HEK293T (cell line): ENCODE data around the gene LRP1B.

Experiments
- CTCF ChIA-PET: fragments of 350-600 bp; formaldehyde crosslinking; extraction: SDS; loops from one replicate; lab custom pipeline; 2021; ENCODE audit warnings: antibody characterized with exemption, inconsistent platforms; lab: Yijun Ruan, JAX
- POLR2A ChIA-PET: fragments of 350-600 bp; formaldehyde crosslinking; extraction: SDS; loops from one replicate; lab custom pipeline; 2020; ENCODE audit warnings: antibody characterized with exemption, inconsistent platforms; lab: Yijun Ruan, JAX
- DNase-seq: peaks from one replicate; pipeline ENCODE4 v3.0.0; 2012; ENCODE audit warnings: mixed read lengths; ENCODE audit errors: extremely low spot score
- ARNT ChIP-seq: fragments of 450-650 bp; IDR thresholded peaks from 2 replicates; pipeline ENCODE4 v1.6.1; 2017; ENCODE audit warnings: mild to moderate bottlenecking
- BHLHE40 ChIP-seq: fragments of 450-650 bp; IDR thresholded peaks from 2 replicates; pipeline ENCODE4 v1.6.1; 2016; ENCODE audit warnings: mild to moderate bottlenecking, moderate library complexity, borderline replicate concordance
- CTBP1 ChIP-seq: fragments of 450-650 bp; IDR thresholded peaks from 2 replicates; pipeline ENCODE4 v1.6.1; 2016; ENCODE audit warnings: borderline replicate concordance
- ELF4 ChIP-seq: fragments of 450-650 bp; IDR thresholded peaks from 2 replicates; pipeline ENCODE4 v1.6.1; 2017; ENCODE audit warnings: antibody characterized with exemption
- FOXA1 ChIP-seq: fragments of 450-650 bp; IDR thresholded peaks from 2 replicates; pipeline ENCODE4 v1.6.1; 2016; ENCODE audit warnings: mild to moderate bottlenecking
- FOXK2 ChIP-seq: fragments of 450-650 bp; IDR thresholded peaks from 2 replicates; pipeline ENCODE4 v1.6.1; 2016; ENCODE audit warnings: mild to moderate bottlenecking
- FOXM1 ChIP-seq: fragments of 450-650 bp; IDR thresholded peaks from 2 replicates; pipeline ENCODE4 v1.6.1; 2017; ENCODE audit warnings: mild to moderate bottlenecking, borderline replicate concordance
- HDGF ChIP-seq: fragments of 450-650 bp; IDR thresholded peaks from 2 replicates; pipeline ENCODE4 v1.6.1; 2017; ENCODE audit warnings: antibody characterized with exemption, borderline replicate concordance
- L3MBTL2 ChIP-seq: fragments of 450-650 bp; conservative IDR thresholded peaks from 2 replicates; pipeline ENCODE4 v1.6.1; 2016; ENCODE audit warnings: mild to moderate bottlenecking
- LEF1 ChIP-seq: fragments of 450-650 bp; IDR thresholded peaks from 2 replicates; pipeline ENCODE4 v1.6.1; 2017; ENCODE audit warnings: mild to moderate bottlenecking, borderline replicate concordance
- NFRKB ChIP-seq: fragments of 450-650 bp; IDR thresholded peaks from 2 replicates; pipeline ENCODE4 v1.6.1; 2016; ENCODE audit warnings: mild to moderate bottlenecking, moderate library complexity
- SP1 ChIP-seq: fragments of 450-650 bp; IDR thresholded peaks from 2 replicates; pipeline ENCODE4 v1.6.1; 2017
- SUZ12 ChIP-seq: fragments of 450-650 bp; IDR thresholded peaks from 2 replicates; pipeline ENCODE4 v1.6.1; 2016; ENCODE audit warnings: mild to moderate bottlenecking
- TARDBP ChIP-seq: fragments of 450-650 bp; IDR thresholded peaks from 2 replicates; pipeline ENCODE4 v1.6.1; 2016
- ZNF384 ChIP-seq: fragments of 450-650 bp; IDR thresholded peaks from 2 replicates; pipeline ENCODE4 v1.6.1; 2016
- TF ChIP-seq, protein P1 (sequence below): fragments of 450-650 bp; IDR thresholded peaks from 2 replicates; pipeline ENCODE4 v1.6.1; 2016

LRP1B gene

DNA sequence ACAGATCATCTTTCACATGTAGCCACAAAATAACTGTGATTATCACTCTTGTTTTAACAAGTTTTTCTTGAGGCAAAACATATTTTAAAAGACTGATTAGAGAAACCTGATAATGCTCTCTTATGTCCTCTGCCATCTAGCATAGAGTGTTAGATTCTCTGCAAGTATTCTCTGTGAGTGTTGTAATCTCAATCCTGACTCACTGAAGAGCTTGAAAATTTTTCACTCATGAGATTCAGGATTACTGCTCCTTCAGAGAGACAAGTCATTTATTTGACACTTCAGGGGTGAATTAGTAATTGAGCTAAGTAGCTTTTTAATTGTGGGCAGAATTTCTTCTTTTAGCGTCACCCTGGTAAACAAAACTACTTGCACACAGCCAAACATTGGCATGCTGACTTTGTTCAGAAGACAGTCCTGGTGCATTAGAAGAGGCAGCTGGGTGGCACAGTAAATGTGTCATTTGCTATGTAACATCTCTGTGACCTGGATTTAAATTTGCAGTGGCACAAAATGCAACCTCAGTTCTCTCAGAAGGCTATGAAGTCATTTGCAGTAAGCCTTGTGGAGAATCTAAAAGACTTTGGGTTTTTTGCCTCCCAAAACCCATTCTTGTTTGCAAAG lies 172.9 kb downstream of the LRP1B start:
- DNase-seq, result no peak
- TF ChIP-seq ARNT (no peak), TARDBP (no peak), ZNF384 (no peak), NFRKB (no peak), ELF4 (no peak), HDGF (no peak), L3MBTL2 (no peak), FOXK2 (no peak)
- TF ChIP-seq, protein P1, sequence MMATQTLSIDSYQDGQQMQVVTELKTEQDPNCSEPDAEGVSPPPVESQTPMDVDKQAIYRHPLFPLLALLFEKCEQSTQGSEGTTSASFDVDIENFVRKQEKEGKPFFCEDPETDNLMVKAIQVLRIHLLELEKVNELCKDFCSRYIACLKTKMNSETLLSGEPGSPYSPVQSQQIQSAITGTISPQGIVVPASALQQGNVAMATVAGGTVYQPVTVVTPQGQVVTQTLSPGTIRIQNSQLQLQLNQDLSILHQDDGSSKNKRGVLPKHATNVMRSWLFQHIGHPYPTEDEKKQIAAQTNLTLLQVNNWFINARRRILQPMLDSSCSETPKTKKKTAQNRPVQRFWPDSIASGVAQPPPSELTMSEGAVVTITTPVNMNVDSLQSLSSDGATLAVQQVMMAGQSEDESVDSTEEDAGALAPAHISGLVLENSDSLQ, result no peak
- ChIA-PET POLR2A (no interaction called here), CTCF (no interaction called here)

DNA sequence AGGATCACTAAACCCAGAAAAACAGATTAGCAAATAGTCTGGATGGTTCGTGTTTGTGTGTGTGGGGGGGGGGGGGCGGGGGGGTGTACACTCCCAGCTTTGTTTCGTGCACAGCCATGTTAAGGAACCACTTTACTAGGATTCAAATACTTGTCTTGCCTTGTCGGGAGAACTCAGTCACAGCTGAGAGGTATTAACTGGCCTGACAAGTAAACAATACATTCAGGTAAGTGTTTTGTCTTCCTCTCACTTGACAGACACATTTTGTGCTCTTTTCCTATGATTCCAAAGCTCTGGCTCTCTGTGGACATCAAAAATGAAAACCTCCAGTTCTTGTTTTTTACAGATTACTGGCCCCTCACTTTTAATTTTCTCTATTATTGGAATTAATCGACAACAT lies 173.5 kb downstream of the LRP1B start:
- no peak for TF ChIP-seq SP1
- TF ChIP-seq ZNF384, result no peak
- TF ChIP-seq ELF4, result no peak
- TF ChIP-seq FOXK2, result no peak
- TF ChIP-seq NFRKB, result no peak
- no peak for TF ChIP-seq ARNT
- TF ChIP-seq SUZ12, result no peak
- no peak for TF ChIP-seq CTBP1
- TF ChIP-seq FOXM1, result no peak
- TF ChIP-seq LEF1, result no peak
- ChIA-PET CTCF (no interaction called here), POLR2A (no interaction called here)
- DNase-seq, result no peak

DNA sequence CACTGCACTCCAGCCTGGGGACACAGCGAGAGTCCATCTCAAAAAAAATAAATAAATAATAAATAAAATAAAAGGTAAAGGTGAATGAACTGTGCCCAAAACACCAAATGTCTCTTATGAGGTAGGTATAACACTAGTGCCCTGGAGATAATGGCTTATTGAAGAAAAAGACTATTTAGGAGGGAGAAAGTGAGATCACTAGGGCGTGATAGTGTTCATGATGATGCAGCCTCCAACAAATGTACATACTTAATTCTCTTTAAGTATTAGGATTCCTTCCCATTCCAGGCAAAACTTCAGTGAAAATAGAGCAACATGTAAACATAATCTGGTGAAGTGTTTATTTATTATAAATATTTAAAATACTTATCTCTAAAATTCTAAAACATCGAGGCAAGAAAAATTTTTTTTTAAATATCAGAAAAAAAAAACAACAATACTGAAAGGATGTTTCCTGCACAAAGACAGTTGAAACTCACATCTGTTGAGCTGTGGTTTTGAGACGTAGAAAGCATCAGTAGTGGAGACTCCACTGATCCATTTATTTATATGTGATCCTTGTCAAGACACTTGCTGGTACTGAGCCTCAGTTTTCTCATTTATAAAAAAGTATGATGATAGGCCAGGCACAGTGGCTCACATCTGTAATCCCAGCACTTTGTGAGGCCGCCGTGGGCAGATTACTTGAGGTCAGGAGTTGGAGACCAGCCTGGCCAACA lies 183.3 kb downstream of the LRP1B start:
- CTCF ChIA-PET, result no interaction called here
- TF ChIP-seq ZNF384 (no peak), ELF4 (no peak), SP1 (no peak), SUZ12 (no peak)
- POLR2A ChIA-PET, result no interaction called here
- no peak for DNase-seq

DNA sequence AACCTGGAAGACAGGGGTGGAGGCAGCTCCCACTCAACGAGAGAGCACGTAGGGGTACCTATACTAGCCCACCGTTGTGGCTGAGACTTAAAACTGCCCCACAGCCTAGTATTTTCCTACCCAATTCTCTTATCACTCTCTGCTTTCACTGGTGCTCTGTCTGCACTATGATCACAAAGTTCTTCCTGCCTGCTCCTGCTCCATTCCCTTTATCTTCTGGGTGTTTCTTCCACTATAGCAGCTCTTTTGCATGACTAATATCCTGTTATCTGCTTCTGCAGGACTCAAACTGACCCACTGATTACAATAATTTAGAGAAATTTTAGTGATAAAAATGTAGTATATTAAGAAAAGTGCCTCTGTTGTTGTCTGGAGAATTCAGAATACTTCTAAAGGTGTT lies 184.8 kb downstream of the LRP1B start:
- no peak for DNase-seq
- CTCF ChIA-PET, result no interaction called here
- TF ChIP-seq SUZ12 (no peak), HDGF (no peak)
- POLR2A ChIA-PET, result no interaction called here

DNA sequence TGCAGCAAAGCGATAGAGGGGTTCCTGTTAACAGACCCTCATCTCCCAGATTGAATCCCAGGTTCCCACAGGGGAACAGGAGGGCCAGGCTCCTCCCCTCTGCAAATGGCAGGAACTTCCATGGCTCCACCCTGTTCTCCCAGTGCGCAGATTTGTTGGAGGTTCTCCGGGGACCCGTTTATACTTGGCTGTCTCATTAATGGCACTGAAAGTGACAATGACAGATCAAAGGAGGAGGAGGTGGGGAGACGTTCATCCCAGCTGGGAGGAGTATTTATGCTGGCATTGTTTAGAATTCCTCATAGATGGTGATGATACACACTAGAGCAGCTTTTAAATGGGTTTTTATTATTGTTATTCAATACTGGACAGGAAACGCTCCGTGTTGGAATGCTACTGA lies 186.9 kb downstream of the LRP1B start:
- no peak for DNase-seq
- TF ChIP-seq ZNF384 (no peak), FOXK2 (no peak), LEF1 (no peak), SUZ12 (no peak)
- ChIA-PET CTCF (no interaction called here), POLR2A (no interaction called here)

DNA sequence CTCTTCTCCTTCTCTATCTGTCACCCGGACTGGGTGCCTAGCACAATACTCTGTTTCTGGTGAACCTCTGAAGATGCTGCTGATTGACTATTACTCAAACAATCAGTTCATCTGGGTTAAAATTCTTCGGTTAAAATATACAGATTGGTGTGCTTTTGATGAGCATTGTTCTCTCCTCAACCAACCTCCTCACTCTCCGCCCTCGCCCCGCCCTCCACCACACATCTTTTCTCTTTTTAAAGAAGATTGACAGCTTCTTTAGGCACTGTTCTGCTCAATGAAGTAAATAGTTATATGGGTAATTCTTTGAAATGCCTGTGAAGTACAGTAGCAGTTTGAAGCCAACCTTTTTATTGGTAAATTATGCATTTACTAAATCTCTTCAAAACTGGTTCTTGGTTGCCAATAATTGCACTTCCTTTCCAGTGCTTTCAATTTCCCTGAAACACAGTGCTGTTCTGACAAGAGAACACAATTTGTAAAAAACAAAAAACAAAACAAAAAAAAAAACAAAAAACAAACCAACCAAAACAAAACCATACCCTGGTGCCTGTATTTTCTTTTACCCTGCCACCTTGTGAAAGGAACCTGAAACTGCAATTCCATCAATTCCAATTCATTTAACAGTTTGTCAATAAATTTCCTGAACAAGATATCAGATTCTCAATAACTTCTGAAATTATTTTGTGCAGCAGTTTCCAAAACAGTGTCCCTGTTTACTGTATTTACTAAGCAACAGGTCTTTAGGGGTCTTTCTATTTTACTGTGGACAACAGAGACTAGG lies 188.6 kb downstream of the LRP1B start:
- TF ChIP-seq SUZ12 (no peak), NFRKB (no peak), ARNT (no peak), SP1 (no peak), TARDBP (no peak)
- POLR2A ChIA-PET, result no interaction called here
- DNase-seq, result no peak
- CTCF ChIA-PET, result no interaction called here

DNA sequence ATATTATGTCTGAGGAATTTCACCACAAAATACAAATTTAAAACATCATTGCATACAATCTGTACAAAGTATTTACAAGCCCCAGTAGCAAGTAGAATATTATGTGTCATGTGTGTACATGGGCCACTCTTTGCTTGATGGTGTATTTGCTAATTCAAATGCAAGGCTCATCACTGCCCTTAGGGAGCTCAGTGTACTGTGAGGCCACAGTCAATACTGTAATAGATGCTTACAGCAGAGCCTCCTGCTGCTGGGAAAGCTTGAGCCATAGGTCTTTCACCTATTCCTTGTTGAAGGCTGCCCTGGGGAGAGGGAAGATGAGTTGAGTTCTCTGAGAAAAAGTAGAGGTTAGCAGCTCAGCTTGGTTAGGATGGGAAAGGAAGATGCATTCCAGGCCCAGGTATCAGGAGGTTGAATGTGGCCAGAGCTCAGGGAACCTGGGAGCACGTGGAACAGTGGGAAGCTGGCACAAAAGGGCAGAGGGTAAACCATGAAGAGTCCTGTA lies 189.6 kb downstream of the LRP1B start:
- DNase-seq, result no peak
- ChIA-PET CTCF (no interaction called here), POLR2A (no interaction called here)
- no peak for TF ChIP-seq FOXM1
- TF ChIP-seq, protein P1, result no peak
- TF ChIP-seq ELF4, result no peak
- no peak for TF ChIP-seq FOXK2
- no peak for TF ChIP-seq ARNT
- TF ChIP-seq HDGF, result no peak
- no peak for TF ChIP-seq CTBP1
- TF ChIP-seq LEF1, result no peak
- no peak for TF ChIP-seq SP1
- no peak for TF ChIP-seq NFRKB
- TF ChIP-seq FOXA1, result no peak
- TF ChIP-seq L3MBTL2, result no peak
- TF ChIP-seq BHLHE40, result no peak
- no peak for TF ChIP-seq TARDBP
- TF ChIP-seq SUZ12, result no peak
